Activated CD4-positive, alpha-beta memory T cell treated with anti-CD3 and anti-CD28 coated beads for 36 hours (primary cell): ENCODE data around the gene CARD6. TPM values are rescaled to one million over a fixed set of nuclear protein-coding genes. Genes with fewer than 3 reads are reported as not detected.
"Not testable (repeated sequence)": the region's sequence is repeated elsewhere in the genome, so short reads cannot be mapped to it uniquely, and the experiment has no call there.

Experiments
- CTCF ChIA-PET: fragments of 350-600 bp; sonication (Branson Sonifier 250); formaldehyde crosslinking; loops from one replicate; lab custom pipeline; 2021; ENCODE audit warnings: antibody characterized with exemption, inconsistent platforms; lab: Charles Lee
- POLR2A ChIA-PET: fragments of 350-600 bp; sonication (Branson Sonifier 250); formaldehyde crosslinking; loops from one replicate; lab custom pipeline; 2021; ENCODE audit warnings: antibody characterized with exemption; lab: Charles Lee
- DNase-seq: peaks from one replicate; pipeline ENCODE4 v3.0.0-alpha.2; 2020
- H3K27ac Mint-ChIP-seq: one replicate; pipeline ENCODE4 v1.8.0; 2021; ENCODE audit warnings: mixed read lengths
- H3K27me3 Mint-ChIP-seq: one replicate; pipeline ENCODE4 v1.8.0; 2021; ENCODE audit warnings: mixed read lengths
- H3K36me3 Mint-ChIP-seq: one replicate; pipeline ENCODE4 v1.8.0; 2021; ENCODE audit warnings: mixed read lengths
- H3K4me1 Mint-ChIP-seq: one replicate; pipeline ENCODE4 v1.8.0; 2021; ENCODE audit warnings: low read depth, mixed read lengths
- H3K4me3 Mint-ChIP-seq: one replicate; pipeline ENCODE4 v1.8.0; 2021; ENCODE audit warnings: mild to moderate bottlenecking, mixed read lengths
- H3K9me3 Mint-ChIP-seq: one replicate; pipeline ENCODE4 v1.8.0; 2021; ENCODE audit warnings: mixed read lengths
- intact Hi-C: fragments of 100-400 bp; cut with micrococcal nuclease; formaldehyde crosslinking; loops from one replicate; pipeline ENCODE4 v1.15.1; 2023
- total RNA-seq, 2 experiments: library from RNA; stranded (reverse); gene quantifications; one replicate each; pipeline ENCODE4 v1.2.3, GENCODE V29; 2021

CARD6 gene
- total RNA-seq, 2 experiments from 2014 or later: 1.4 to 1.7 TPM

DNA sequence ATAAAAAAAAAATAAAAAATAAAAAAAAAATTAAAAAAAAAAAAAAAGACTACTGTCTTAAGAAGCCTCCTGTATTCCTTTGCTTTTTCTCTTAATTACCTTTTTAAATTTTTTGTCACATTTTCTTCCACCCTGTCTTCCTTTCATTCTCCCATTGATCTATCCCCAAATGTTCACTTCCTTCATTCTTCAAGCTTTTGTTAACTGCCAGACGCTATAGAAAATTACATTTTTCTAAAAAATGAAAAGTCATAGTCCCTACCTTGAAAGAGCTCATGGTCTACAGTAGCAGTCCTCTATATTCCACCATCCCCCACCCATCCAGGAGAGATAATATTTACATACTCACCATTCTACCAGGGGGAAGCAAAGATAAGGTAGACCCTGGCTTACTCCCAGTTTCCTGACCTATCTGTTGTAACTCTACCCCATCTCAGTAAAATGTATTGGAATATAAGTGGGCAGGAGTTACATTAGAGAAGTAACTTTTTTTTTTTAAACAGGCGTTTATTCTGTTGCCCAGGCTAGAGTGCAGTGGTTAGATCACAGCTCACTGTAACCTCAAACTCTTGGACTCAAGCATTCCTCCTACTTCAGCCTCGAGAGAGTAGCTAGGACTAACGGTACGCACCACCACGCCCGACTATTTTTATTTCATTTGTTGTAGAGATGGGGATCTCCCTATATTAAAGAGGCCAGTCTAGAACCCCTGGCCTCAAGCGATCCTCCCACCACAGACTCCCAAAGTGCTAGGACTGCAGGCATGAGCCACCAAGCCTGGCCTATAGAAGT, 39.2 kb upstream of the CARD6 start:
- ChIA-PET CTCF (no interaction called here), POLR2A (no interaction called here)
- no peak overlapping the region for H3K27ac Mint-ChIP-seq
- H3K9me3 Mint-ChIP-seq: no peaks in the 10 kb centered on the region
- no peak for DNase-seq
- no peak overlapping the region for H3K4me3 Mint-ChIP-seq
- peaks cover 1% of the 10 kb centered on the region for H3K27me3 Mint-ChIP-seq
- H3K4me1 Mint-ChIP-seq: peaks cover 9% of the 10 kb centered on the region
- peaks cover 5% of the 10 kb centered on the region for H3K36me3 Mint-ChIP-seq
- intact Hi-C loops: no loop called here

DNA sequence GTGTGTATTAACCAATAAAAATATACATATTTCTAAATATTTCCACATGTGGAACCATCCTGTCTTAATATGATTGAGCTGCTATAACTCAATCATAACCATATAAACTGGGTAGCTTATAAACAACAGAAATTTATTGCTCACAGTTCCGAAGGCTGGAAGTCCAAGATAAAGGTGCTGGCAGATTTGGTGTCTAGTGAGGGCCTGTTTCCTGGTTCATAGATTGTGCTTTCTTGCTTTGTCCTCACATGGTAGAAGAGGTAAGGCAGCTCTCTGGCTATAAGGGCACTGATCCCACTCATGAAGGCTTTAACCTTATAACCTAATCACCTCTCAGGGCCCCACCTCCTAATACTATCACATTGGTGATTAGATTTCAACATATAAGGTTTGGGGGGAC, 29.0 kb upstream of the CARD6 start:
- Mint-ChIP-seq H3K27me3 (no peaks in the 10 kb centered on the region), H3K36me3 (no peaks in the 10 kb centered on the region), H3K4me3 (no peak overlapping the region), H3K27ac (no peak overlapping the region), H3K4me1 (peaks cover 16% of the 10 kb centered on the region), H3K9me3 (no peaks in the 10 kb centered on the region)
- no peak for DNase-seq
- intact Hi-C loops: no loop called here
- ChIA-PET POLR2A (no interaction called here), CTCF (no interaction called here)

DNA sequence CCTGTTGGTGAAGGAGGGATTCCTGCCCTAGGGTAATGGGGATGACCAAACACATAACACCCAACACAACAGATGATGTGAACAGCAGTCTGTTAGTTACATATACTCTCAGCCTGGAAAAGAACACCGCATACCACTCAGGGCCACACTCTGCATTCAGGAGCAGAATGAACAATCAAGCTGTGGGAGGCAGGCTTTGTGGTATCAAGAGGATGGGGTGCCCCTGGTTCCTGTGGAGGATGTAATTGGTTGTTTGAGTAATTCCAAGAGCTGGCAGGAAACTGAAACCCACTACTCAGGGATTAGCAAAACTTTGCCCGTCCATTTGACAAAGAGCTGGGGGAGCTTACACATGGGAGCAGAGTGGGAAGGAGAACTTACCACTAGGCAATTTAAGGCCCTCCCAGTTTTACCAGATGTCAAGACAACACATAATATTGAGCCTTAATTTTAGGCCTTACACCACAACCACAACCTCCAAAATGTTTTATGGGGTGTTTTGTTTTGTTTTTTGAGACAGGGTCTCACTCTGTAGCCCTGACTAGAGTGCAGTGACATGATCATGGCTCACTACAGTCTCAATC, 27.4 kb upstream of the CARD6 start:
- H3K36me3 Mint-ChIP-seq: no peaks in the 10 kb centered on the region
- no peaks in the 10 kb centered on the region for H3K27me3 Mint-ChIP-seq
- H3K4me1 Mint-ChIP-seq: peaks cover 9% of the 10 kb centered on the region
- peak overlapping the region; percentile 64 for H3K27ac Mint-ChIP-seq
- no peaks in the 10 kb centered on the region for H3K9me3 Mint-ChIP-seq
- intact Hi-C loops: loop anchor here (1.0 kb wide), 3 partner anchors 15 to 323 kb away; partner anchors contain the start of gene PRKAA1
- CTCF ChIA-PET: interaction anchor here (1.2 kb wide), 1 partner anchor 15 kb away, joined by 5 read pairs; the partner anchor contains the start of gene PRKAA1
- peak; percentile 83 for DNase-seq
- POLR2A ChIA-PET: interaction anchor here (0.6 to 1.6 kb wide), 9 partner anchors 12 to 404 kb away, joined by 3 to 15 read pairs (median 4); partner anchors contain the start of gene PRKAA1
- no peak overlapping the region for H3K4me3 Mint-ChIP-seq

- Mint-ChIP-seq H3K36me3 (peaks cover 24% of the 10 kb centered on the region), H3K27me3 (no peaks in the 10 kb centered on the region), H3K4me3 (no peak overlapping the region), H3K9me3 (no peaks in the 10 kb centered on the region), H3K4me1 (peaks cover 9% of the 10 kb centered on the region), H3K27ac (no peak overlapping the region)
- ChIA-PET CTCF (no interaction called here), POLR2A (interaction anchor here (0.5 to 1.4 kb wide), 6 partner anchors 8 to 147 kb away, joined by 3 to 5 read pairs (median 3); no protein-coding TSS in a partner anchor)
- DNase-seq: no peak
- intact Hi-C loops: no loop called here
Measured at GRCh38 chr5:40823459-40823858, 17.7 kb upstream of the CARD6 start.

DNA sequence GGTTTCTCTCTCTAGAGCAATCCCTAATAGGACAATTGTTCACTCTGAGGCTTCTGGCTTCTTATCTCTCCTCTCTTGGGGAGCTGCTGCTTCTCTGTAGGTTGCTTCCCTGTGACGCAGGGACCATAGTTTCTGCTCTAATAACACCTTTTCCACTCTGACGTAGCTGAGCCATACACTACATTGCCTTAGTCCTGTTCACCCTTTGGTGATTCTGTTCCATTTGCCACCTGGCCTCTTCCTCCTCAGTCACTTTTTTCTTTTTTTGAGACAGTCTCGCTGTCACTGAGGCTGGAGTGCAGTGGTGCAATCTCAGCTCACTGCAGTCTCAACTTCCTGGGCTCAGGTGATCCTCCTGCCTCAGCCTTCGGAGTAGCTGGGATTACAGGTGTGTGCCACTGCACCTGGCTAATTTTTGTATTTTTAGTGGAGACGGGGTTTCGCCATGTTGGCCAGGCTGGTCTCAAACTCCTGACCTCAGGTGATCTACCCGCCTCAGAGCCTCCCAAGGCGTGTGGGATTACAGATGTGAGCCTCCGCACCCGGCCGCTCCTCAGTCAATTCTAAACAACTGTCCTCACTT, 15.6 kb upstream of the CARD6 start:
- POLR2A ChIA-PET: interaction anchor here (1.1 to 1.4 kb wide), 3 partner anchors 12 to 19 kb away, joined by 3 to 7 read pairs (median 3); no protein-coding TSS in a partner anchor
- H3K27me3 Mint-ChIP-seq, intact Hi-C loops, H3K9me3 Mint-ChIP-seq, CTCF ChIA-PET, H3K4me3 Mint-ChIP-seq, DNase-seq: not testable (repeated sequence)
- Mint-ChIP-seq H3K36me3 (peaks cover 44% of the 10 kb centered on the region), H3K27ac (peak overlapping the region; percentile 60), H3K4me1 (peaks cover 29% of the 10 kb centered on the region)

DNA sequence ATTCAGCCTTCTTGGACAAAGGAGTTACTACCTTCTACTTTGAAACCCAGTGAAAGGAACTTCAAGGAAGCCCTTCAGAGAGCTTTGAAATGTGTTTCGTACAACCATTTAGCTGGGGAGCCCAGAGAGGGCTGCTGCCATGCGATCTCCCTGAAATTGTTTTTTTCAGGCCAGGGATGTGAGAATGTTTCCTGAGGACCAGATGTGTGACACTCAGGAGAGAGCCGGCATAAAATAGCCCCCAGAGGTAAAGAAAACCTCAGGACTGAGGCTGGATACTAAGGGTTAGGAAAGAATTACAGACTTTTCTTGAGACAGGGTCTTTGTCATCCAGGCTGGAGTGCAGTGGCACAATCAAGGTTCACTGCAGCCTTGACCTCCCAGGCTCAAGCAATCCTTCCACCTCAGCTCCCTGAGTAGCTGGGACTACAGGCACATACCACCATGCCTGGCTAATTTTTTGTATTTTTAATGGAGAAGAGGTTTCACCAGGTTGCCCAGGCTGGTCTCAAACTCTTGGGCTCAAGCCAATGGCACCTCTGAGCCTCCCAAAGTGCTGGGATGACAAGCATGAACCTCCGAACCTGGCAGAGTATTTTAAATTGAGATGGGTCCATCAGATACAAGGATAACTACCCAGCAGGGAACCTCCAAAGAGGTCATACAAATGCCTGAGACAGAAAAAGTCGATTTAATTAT, 14.5 kb upstream of the CARD6 start:
- ChIA-PET POLR2A (interaction anchor here (0.6 to 1.3 kb wide), 2 partner anchors 13 kb away, joined by 4 to 7 read pairs; no protein-coding TSS in a partner anchor), CTCF (no interaction called here)
- Mint-ChIP-seq H3K4me3 (no peak overlapping the region), H3K27ac (peak overlapping the region; percentile 2), H3K36me3 (peaks cover 55% of the 10 kb centered on the region), H3K27me3 (no peaks in the 10 kb centered on the region), H3K9me3 (no peaks in the 10 kb centered on the region), H3K4me1 (peaks cover 39% of the 10 kb centered on the region)
- DNase-seq: no peak
- intact Hi-C loops: no loop called here

GRCh38 chr5:40827188-40827977, 13.8 kb upstream of the CARD6 start:
- POLR2A ChIA-PET: interaction anchor here (0.6 kb wide), 1 partner anchor 13 kb away, joined by 4 read pairs; no protein-coding TSS in a partner anchor
- CTCF ChIA-PET: no interaction called here

GRCh38 chr5:40828021-40828631, 13.0 kb upstream of the CARD6 start:
- ChIA-PET CTCF (no interaction called here), POLR2A (interaction anchor here (1.7 kb wide), 1 partner anchor 14 kb away, joined by 9 read pairs; no protein-coding TSS in a partner anchor)
- DNase-seq: no peak
- peaks cover 70% of the 10 kb centered on the region for H3K36me3 Mint-ChIP-seq
- H3K4me1 Mint-ChIP-seq: peaks cover 54% of the 10 kb centered on the region
- H3K4me3 Mint-ChIP-seq: no peak overlapping the region
- intact Hi-C loops: no loop called here
- H3K9me3 Mint-ChIP-seq: no peaks in the 10 kb centered on the region
- no peaks in the 10 kb centered on the region for H3K27me3 Mint-ChIP-seq
- H3K27ac Mint-ChIP-seq: peak overlapping the region; percentile 31

More at GRCh38 chr5:40827188-40827977, 13.8 kb upstream of the CARD6 start:
- Mint-ChIP-seq H3K4me1 (peaks cover 47% of the 10 kb centered on the region), H3K9me3 (no peaks in the 10 kb centered on the region), H3K36me3 (peaks cover 62% of the 10 kb centered on the region), H3K27me3 (no peaks in the 10 kb centered on the region), H3K4me3 (no peak overlapping the region), H3K27ac (peak overlapping the region; percentile 31)
- intact Hi-C loops: no loop called here
- no peak for DNase-seq

- Mint-ChIP-seq H3K4me1 (peaks cover 61% of the 10 kb centered on the region), H3K27ac (peak overlapping the region; percentile 63), H3K36me3 (peaks cover 78% of the 10 kb centered on the region), H3K27me3 (no peaks in the 10 kb centered on the region), H3K9me3 (no peaks in the 10 kb centered on the region), H3K4me3 (no peak overlapping the region)
- ChIA-PET POLR2A (interaction anchor here (1.0 to 2.1 kb wide), 5 partner anchors 9 to 74 kb away, joined by 3 to 9 read pairs (median 5); partner anchors contain the start of gene PRKAA1), CTCF (interaction anchor here (1.0 kb wide), 1 partner anchor 73 kb away, joined by 3 read pairs; the partner anchor contains the start of gene TTC33)
- DNase-seq: no peak
- intact Hi-C loops: no loop called here
Measured at GRCh38 chr5:40828690-40829661, 12.2 kb upstream of the CARD6 start.
